DOHH2 (cell line): ENCODE data around the gene FCHSD2.

Experiments used
- H3F3A ChIP-seq: fragments of 200-600 bp; sonication (generic), shearing (Covaris generic); 2 replicates; pipeline ENCODE4 v1.6.0; 2016; ENCODE audit warnings: antibody characterized with exemption, mild to moderate bottlenecking; ENCODE audit not compliant: control insufficient read depth, insufficient read depth
- H3K27ac ChIP-seq: fragments of 200-600 bp; sonication (generic); 2 replicates; pipeline ENCODE4 v1.5.1; 2014; ENCODE audit warnings: low read depth, mild to moderate bottlenecking, low read length, moderate library complexity
- H3K27me3 ChIP-seq: fragments of 200-600 bp; sonication (generic); 2 replicates; pipeline ENCODE4 v1.6.1; 2014; ENCODE audit warnings: mild to moderate bottlenecking, low read length, mixed read lengths; ENCODE audit not compliant: control insufficient read depth
- H3K36me3 ChIP-seq: fragments of 200-600 bp; sonication (generic); 2 replicates; pipeline ENCODE4 v1.6.1; 2014; ENCODE audit warnings: mild to moderate bottlenecking, low read length, moderate library complexity, mixed read lengths; ENCODE audit not compliant: control insufficient read depth
- H3K4me1 ChIP-seq: fragments of 200-600 bp; sonication (generic); 2 replicates; pipeline ENCODE4 v1.6.1; 2014; ENCODE audit warnings: mild to moderate bottlenecking, low read length, mixed read lengths; ENCODE audit not compliant: control insufficient read depth
- H3K4me2 ChIP-seq: fragments of 200-600 bp; sonication (generic); 2 replicates; pipeline ENCODE4 v1.6.0; 2014; ENCODE audit warnings: mild to moderate bottlenecking, low read length, moderate library complexity
- H3K4me3 ChIP-seq: fragments of 200-600 bp; sonication (generic); 2 replicates; pipeline ENCODE4 v1.5.1; 2014; ENCODE audit warnings: mild to moderate bottlenecking, low read length, mixed read lengths
- H3K79me2 ChIP-seq: fragments of 200-600 bp; sonication (generic); 2 replicates; pipeline ENCODE4 v1.6.1; 2014; ENCODE audit warnings: mild to moderate bottlenecking, low read length, mixed read lengths; ENCODE audit not compliant: control insufficient read depth
- H3K9me2 ChIP-seq: fragments of 200-600 bp; sonication (generic); replicated peaks from 2 replicates; pipeline ENCODE4 v1.6.1; 2014; ENCODE audit warnings: mild to moderate bottlenecking, low read length, mixed read lengths; ENCODE audit not compliant: control insufficient read depth
- H3K9me3 ChIP-seq: fragments of 200-600 bp; sonication (generic); 2 replicates; pipeline ENCODE4 v1.6.1; 2014; ENCODE audit warnings: antibody characterized with exemption, low read length, mixed read lengths; ENCODE audit not compliant: control insufficient read depth, insufficient read depth
- H4K20me1 ChIP-seq: fragments of 200-600 bp; sonication (generic); 2 replicates; pipeline ENCODE4 v1.6.0; 2014; ENCODE audit warnings: low read depth, mild to moderate bottlenecking, antibody characterized with exemption, low read length, moderate library complexity; ENCODE audit not compliant: control insufficient read depth, insufficient read depth
- CTCF ChIP-seq: fragments of 200-600 bp; sonication (generic); IDR thresholded peaks from one replicate; pipeline ENCODE4 v1.5.1; 2014; ENCODE audit warnings: antibody characterized with exemption, mild to moderate bottlenecking, low read depth, low read length; ENCODE audit not compliant: poor library complexity, severe bottlenecking
- EZH2phosphoT487 ChIP-seq: fragments of 200-600 bp; sonication (generic); IDR thresholded peaks from 2 replicates; pipeline ENCODE4 v1.6.1; 2017; ENCODE audit warnings: borderline replicate concordance, mild to moderate bottlenecking, antibody characterized with exemption, low read length, moderate library complexity, mixed read lengths

Gene FCHSD2

DNA sequence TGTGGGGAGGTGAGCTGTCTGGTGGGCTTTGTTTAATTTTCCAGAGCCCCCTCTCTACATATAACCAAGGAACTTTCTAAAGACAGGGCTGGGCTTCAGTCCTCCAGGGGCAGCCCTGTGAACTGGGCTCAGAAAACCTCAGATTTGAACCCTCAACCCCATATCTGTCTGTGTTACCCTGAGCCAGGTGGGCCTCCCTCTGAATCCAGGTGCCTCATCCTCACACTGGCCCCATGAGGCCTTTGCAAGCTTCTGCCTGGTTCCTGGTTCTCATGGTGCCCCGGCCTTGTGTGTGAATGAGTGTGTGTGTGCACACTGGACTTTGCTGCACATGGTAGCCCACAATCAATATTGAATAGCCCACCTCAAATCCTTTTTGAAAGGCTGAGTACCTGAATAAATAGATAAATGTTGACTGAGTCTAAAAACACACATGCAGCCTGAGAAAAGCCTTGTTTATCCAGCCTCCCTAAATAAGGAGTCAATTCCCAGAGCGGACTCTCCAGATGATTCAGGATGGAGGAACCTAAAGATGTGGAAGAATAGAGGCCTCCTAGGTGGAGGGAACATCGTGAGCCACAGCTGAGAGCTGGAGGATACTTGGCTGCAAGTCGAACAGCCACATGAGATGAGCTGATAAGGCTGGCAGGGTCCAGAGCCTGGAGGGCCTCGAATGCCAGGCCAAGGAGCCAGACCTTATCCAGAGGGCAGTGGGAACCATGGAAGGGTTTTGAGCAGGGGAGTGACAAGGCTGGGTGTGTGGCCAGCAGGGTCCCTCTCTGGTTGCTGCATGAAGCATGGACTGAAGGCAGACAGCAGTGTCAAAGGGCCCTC lies 47.8 kb upstream of the FCHSD2 start:
- no peak for TF ChIP-seq CTCF
- TF ChIP-seq EZH2phosphoT487, result no peak
- Histone ChIP-seq H3K4me2 (peak overlapping the region; percentile 22; the same call in 1 of the 2 replicates), H3K9me2 (no peaks in the 10 kb centered on the region), H3K4me3 (no peak overlapping the region), H4K20me1 (no peaks in the 10 kb centered on the region), H3K27me3 (peaks cover 5% of the 10 kb centered on the region), H3F3A (no peaks in the 10 kb centered on the region), H3K27ac (no peak overlapping the region), H3K4me1 (peaks cover 17% of the 10 kb centered on the region), H3K79me2 (no peaks in the 10 kb centered on the region), H3K36me3 (no peaks in the 10 kb centered on the region), H3K9me3 (no peaks in the 10 kb centered on the region)

DNA sequence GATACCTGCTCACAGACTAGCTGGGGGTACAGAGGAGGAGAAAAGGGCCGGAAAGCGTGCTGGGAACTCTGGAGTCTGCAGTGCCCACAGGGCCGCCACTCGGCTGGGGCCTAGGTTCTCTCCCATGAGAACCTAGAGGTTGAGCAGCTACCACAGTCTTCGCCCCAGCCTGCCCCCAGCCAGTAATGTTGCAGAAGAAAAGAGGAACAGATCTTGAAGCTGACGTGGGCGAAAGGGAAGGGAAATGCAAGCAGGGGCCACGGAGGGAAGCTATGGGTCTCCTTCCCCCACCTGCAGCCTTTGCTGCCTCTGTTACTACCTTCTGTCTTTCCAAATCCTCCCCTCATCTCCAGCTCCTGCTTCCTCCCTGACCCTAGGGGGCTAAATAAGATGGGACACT lies 47.2 kb upstream of the FCHSD2 start:
- H3K79me2 ChIP-seq, result no peaks in the 10 kb centered on the region
- no peaks in the 10 kb centered on the region for H3K36me3 ChIP-seq
- H3F3A ChIP-seq, result no peaks in the 10 kb centered on the region
- H3K9me3 ChIP-seq, result no peaks in the 10 kb centered on the region
- H4K20me1 ChIP-seq, result no peaks in the 10 kb centered on the region
- no peak overlapping the region for H3K4me3 ChIP-seq
- H3K27ac ChIP-seq, result no peak overlapping the region
- H3K27me3 ChIP-seq, result peaks cover 5% of the 10 kb centered on the region; the same call in 1 of the 2 replicates
- no peaks in the 10 kb centered on the region for H3K9me2 ChIP-seq
- peaks cover 19% of the 10 kb centered on the region for H3K4me1 ChIP-seq
- peak overlapping the region; percentile 22 for H3K4me2 ChIP-seq
- TF ChIP-seq CTCF, result no peak
- no peak for TF ChIP-seq EZH2phosphoT487

- Histone ChIP-seq H3K9me3 (no peaks in the 10 kb centered on the region), H3K9me2 (no peaks in the 10 kb centered on the region), H3K79me2 (no peaks in the 10 kb centered on the region), H3K27ac (no peak overlapping the region), H3K4me1 (peaks cover 19% of the 10 kb centered on the region), H3K4me3 (no peak overlapping the region), H3K36me3 (no peaks in the 10 kb centered on the region), H3F3A (no peaks in the 10 kb centered on the region), H4K20me1 (no peaks in the 10 kb centered on the region), H3K27me3 (no peaks in the 10 kb centered on the region; the same call in 1 of the 2 replicates), H3K4me2 (no peak overlapping the region)
- no peak for TF ChIP-seq CTCF
- no peak for TF ChIP-seq EZH2phosphoT487
Observed at GRCh38 chr11:73188301-73188700, 46.2 kb upstream of the FCHSD2 start.
